Karpas-422 (cell line): ENCODE measurements around the gene ACP1. TPM values are rescaled to one million over a fixed set of nuclear protein-coding genes. Genes with fewer than 3 reads are reported as not detected.

Experiments
- DNase-seq: peaks from one replicate; pipeline ENCODE4 v3.0.0-alpha.2; 2015
- H2AFZ ChIP-seq: fragments of 200-600 bp; sonication (generic); 2 replicates; pipeline ENCODE4 v1.6.1; 2014; ENCODE audit warnings: antibody characterized with exemption, low read length, mixed read lengths
- H3K27ac ChIP-seq: fragments of 200-600 bp; sonication (generic); 2 replicates; pipeline ENCODE4 v1.5.1; 2014; ENCODE audit warnings: mild to moderate bottlenecking, low read length, moderate library complexity
- H3K27me3 ChIP-seq: fragments of 200-600 bp; sonication (generic); 2 replicates; pipeline ENCODE4 v1.6.1; 2014; ENCODE audit warnings: low read length, mixed read lengths
- H3K36me3 ChIP-seq: fragments of 200-600 bp; sonication (generic); 2 replicates; pipeline ENCODE4 v1.6.1; 2014; ENCODE audit warnings: low read length, mixed read lengths; ENCODE audit not compliant: insufficient read depth
- H3K4me1 ChIP-seq: fragments of 200-600 bp; sonication (generic); 2 replicates; pipeline ENCODE4 v1.6.1; 2014; ENCODE audit warnings: mild to moderate bottlenecking, low read length, mixed read lengths
- H3K4me2 ChIP-seq: fragments of 200-600 bp; sonication (generic); 2 replicates; pipeline ENCODE4 v1.6.1; 2014; ENCODE audit warnings: low read length, low read depth, mild to moderate bottlenecking; ENCODE audit not compliant: poor library complexity, severe bottlenecking
- H3K4me3 ChIP-seq: fragments of 200-600 bp; sonication (generic); 2 replicates; pipeline ENCODE4 v1.5.1; 2014; ENCODE audit warnings: mild to moderate bottlenecking, antibody characterized with exemption, low read length, mixed read lengths
- H3K79me2 ChIP-seq: fragments of 200-600 bp; sonication (generic); 2 replicates; pipeline ENCODE4 v1.6.1; 2014; ENCODE audit warnings: mild to moderate bottlenecking, low read length, mixed read lengths
- H3K9ac ChIP-seq: fragments of 200-600 bp; sonication (generic); 2 replicates; pipeline ENCODE4 v1.6.0; 2014; ENCODE audit warnings: low read length
- H3K9me2 ChIP-seq: fragments of 200-600 bp; sonication (generic), shearing (Covaris generic); replicated peaks from 2 replicates; pipeline ENCODE4 v1.6.0; 2014; ENCODE audit warnings: mild to moderate bottlenecking, low read length, moderate library complexity; ENCODE audit not compliant: insufficient read depth
- H3K9me3 ChIP-seq: fragments of 300-700, 200-600 bp; sonication (generic); 2 replicates; pipeline ENCODE4 v1.6.1; 2014; ENCODE audit warnings: low read length, mixed read lengths
- H4K20me1 ChIP-seq: fragments of 200-600 bp; sonication (generic); 2 replicates; pipeline ENCODE4 v1.6.1; 2014; ENCODE audit warnings: mild to moderate bottlenecking, antibody characterized with exemption, low read length, low read depth; ENCODE audit not compliant: insufficient read depth
- total RNA-seq: library from RNA; depleted of rRNA; stranded (reverse); fragments of >200 nt; shearing (Covaris generic); gene quantifications from 2 replicates; pipeline ENCODE4 v1.2.3, GENCODE V29; 2014; ENCODE audit warnings: low replicate concordance; rRNA removed

Gene ACP1
- total RNA-seq, result 145 and 185 TPM in 2 replicates

- H3K27me3 ChIP-seq, result no peaks in the 10 kb centered on the region
- H3K9me3 ChIP-seq, result no peaks in the 10 kb centered on the region
- H3K4me3 ChIP-seq, result peak within 1 kb of the TSS; percentile 100
- peak within 1 kb of the TSS; percentile 92 for H2AFZ ChIP-seq
- peak within 1 kb of the TSS; percentile 99 for H3K9ac ChIP-seq
- no peaks in the 10 kb centered on the region for H3K9me2 ChIP-seq
- peaks cover 27% of the 10 kb centered on the region for H4K20me1 ChIP-seq
- H3K79me2 ChIP-seq, result peaks cover 50% of the 10 kb centered on the region
- peak; percentile 98 for DNase-seq
- H3K27ac ChIP-seq, result peak within 1 kb of the TSS; percentile 50; the same call in 1 of the 2 replicates
- H3K4me2 ChIP-seq, result peak within 1 kb of the TSS; percentile 91
- H3K4me1 ChIP-seq, result peaks cover 44% of the 10 kb centered on the region
- H3K36me3 ChIP-seq, result peaks cover 7% of the 10 kb centered on the region; the same call in 1 of the 2 replicates
These were observed at the start of gene ACP1 for GRCh38 chr2:264493-265468. TSS of gene ACP1 (plus strand) at chr2:264947. CDS start at chr2:264965, 18 bp downstream.

- no peak overlapping the region for H3K9ac ChIP-seq
- no peak overlapping the region for H3K27ac ChIP-seq
- H3K4me2 ChIP-seq, result no peak overlapping the region
- no peaks in the 10 kb centered on the region for H3K27me3 ChIP-seq
- no peaks in the 10 kb centered on the region for H3K79me2 ChIP-seq
- no peaks in the 10 kb centered on the region for H3K36me3 ChIP-seq
- H2AFZ ChIP-seq, result no peak overlapping the region
- H3K4me1 ChIP-seq, result no peaks in the 10 kb centered on the region
- DNase-seq, result no peak
- no peak overlapping the region for H3K4me3 ChIP-seq
- no peaks in the 10 kb centered on the region for H3K9me3 ChIP-seq
- H4K20me1 ChIP-seq, result no peaks in the 10 kb centered on the region
- H3K9me2 ChIP-seq, result no peaks in the 10 kb centered on the region
These were observed 48.7 kb upstream of the ACP1 start for GRCh38 chr2:216068-216467.

GRCh38 chr2:223451-223850 lies 41.3 kb upstream of the ACP1 start:
- H3K9ac ChIP-seq, result no peak overlapping the region
- H3K4me3 ChIP-seq, result no peak overlapping the region
- H3K9me2 ChIP-seq, result no peaks in the 10 kb centered on the region
- H3K36me3 ChIP-seq, result no peaks in the 10 kb centered on the region
- H3K9me3 ChIP-seq, result no peaks in the 10 kb centered on the region
- DNase-seq, result no peak
- H3K27me3 ChIP-seq, result no peaks in the 10 kb centered on the region
- no peaks in the 10 kb centered on the region for H4K20me1 ChIP-seq
- H2AFZ ChIP-seq, result no peak overlapping the region
- no peak overlapping the region for H3K4me2 ChIP-seq
- no peaks in the 10 kb centered on the region for H3K79me2 ChIP-seq
- no peak overlapping the region for H3K27ac ChIP-seq
- H3K4me1 ChIP-seq, result no peaks in the 10 kb centered on the region

GRCh38 chr2:223971-224760 lies 40.6 kb upstream of the ACP1 start:
- H3K27ac ChIP-seq, result no peak overlapping the region
- H3K4me3 ChIP-seq, result no peak overlapping the region
- H3K36me3 ChIP-seq, result no peaks in the 10 kb centered on the region
- DNase-seq, result no peak
- no peak overlapping the region for H3K4me2 ChIP-seq
- H3K9me2 ChIP-seq, result no peaks in the 10 kb centered on the region
- H3K79me2 ChIP-seq, result no peaks in the 10 kb centered on the region
- no peaks in the 10 kb centered on the region for H3K27me3 ChIP-seq
- H3K4me1 ChIP-seq, result no peaks in the 10 kb centered on the region
- no peaks in the 10 kb centered on the region for H4K20me1 ChIP-seq
- no peak overlapping the region for H2AFZ ChIP-seq
- H3K9me3 ChIP-seq, result no peaks in the 10 kb centered on the region
- no peak overlapping the region for H3K9ac ChIP-seq

GRCh38 chr2:228115-228514 lies 36.6 kb upstream of the ACP1 start:
- Histone ChIP-seq H3K36me3 (no peaks in the 10 kb centered on the region), H3K27ac (no peak overlapping the region), H3K4me1 (no peaks in the 10 kb centered on the region), H3K4me2 (no peak overlapping the region), H3K9me2 (no peaks in the 10 kb centered on the region), H3K27me3 (no peaks in the 10 kb centered on the region), H3K9ac (no peak overlapping the region), H4K20me1 (no peaks in the 10 kb centered on the region), H2AFZ (no peak overlapping the region), H3K4me3 (no peak overlapping the region), H3K9me3 (no peaks in the 10 kb centered on the region), H3K79me2 (no peaks in the 10 kb centered on the region)
- no peak for DNase-seq

- no peaks in the 10 kb centered on the region for H3K4me1 ChIP-seq
- H3K79me2 ChIP-seq, result no peaks in the 10 kb centered on the region
- H3K27me3 ChIP-seq, result no peaks in the 10 kb centered on the region
- H3K4me2 ChIP-seq, result no peak overlapping the region
- H4K20me1 ChIP-seq, result no peaks in the 10 kb centered on the region
- H3K4me3 ChIP-seq, result no peak overlapping the region
- no peaks in the 10 kb centered on the region for H3K9me2 ChIP-seq
- no peak overlapping the region for H3K9ac ChIP-seq
- no peak for DNase-seq
- no peak overlapping the region for H3K27ac ChIP-seq
- H2AFZ ChIP-seq, result no peak overlapping the region
- H3K36me3 ChIP-seq, result no peaks in the 10 kb centered on the region
- H3K9me3 ChIP-seq, result no peaks in the 10 kb centered on the region
These were observed 36.0 kb upstream of the ACP1 start for GRCh38 chr2:228518-229278.

- no peak overlapping the region for H2AFZ ChIP-seq
- DNase-seq, result no peak
- H3K4me2 ChIP-seq, result no peak overlapping the region
These were observed 33.1 kb upstream of the ACP1 start for GRCh38 chr2:231521-232185.

More at GRCh38 chr2:231521-232185, 33.1 kb upstream of the ACP1 start:
- Histone ChIP-seq H3K9me3 (no peaks in the 10 kb centered on the region), H3K9me2 (no peaks in the 10 kb centered on the region), H3K36me3 (no peaks in the 10 kb centered on the region), H4K20me1 (no peaks in the 10 kb centered on the region), H3K9ac (no peak overlapping the region), H3K27ac (no peak overlapping the region), H3K79me2 (no peaks in the 10 kb centered on the region), H3K4me3 (no peak overlapping the region), H3K27me3 (no peaks in the 10 kb centered on the region), H3K4me1 (no peaks in the 10 kb centered on the region)
